ENCODE data around the gene ZBTB16.

ZBTB16 gene

GRCh38 chr11:114194702-114195101 lies 135.2 kb downstream of the ZBTB16 start:
- peak; percentile 22 for DNase-seq

GRCh38 chr11:114195151-114195550 lies 135.6 kb downstream of the ZBTB16 start:
- DNase-seq, result no peak

GRCh38 chr11:114195981-114196731 lies 136.6 kb downstream of the ZBTB16 start:
- DNase-seq, result peak; percentile 52

GRCh38 chr11:114196997-114197703 lies 137.6 kb downstream of the ZBTB16 start:
- DNase-seq, result no peak

GRCh38 chr11:114197799-114198500 lies 138.4 kb downstream of the ZBTB16 start:
- no peak for DNase-seq

GRCh38 chr11:114199051-114199450 lies 139.5 kb downstream of the ZBTB16 start:
- no peak for DNase-seq

- no peak for DNase-seq
Measured at GRCh38 chr11:114200351-114201133, 141.0 kb downstream of the ZBTB16 start.

- no peak for DNase-seq
Measured at GRCh38 chr11:114201219-114201618, 141.7 kb downstream of the ZBTB16 start.

- DNase-seq, result no peak
Measured at GRCh38 chr11:114202011-114202609, 142.6 kb downstream of the ZBTB16 start.

GRCh38 chr11:114207096-114207495 lies 147.6 kb downstream of the ZBTB16 start:
- no peak for DNase-seq

GRCh38 chr11:114208377-114208776 lies 148.9 kb downstream of the ZBTB16 start:
- DNase-seq, result peak; percentile 66

GRCh38 chr11:114209343-114209742 lies 149.8 kb downstream of the ZBTB16 start:
- DNase-seq, result no peak

- no peak for DNase-seq
Measured at GRCh38 chr11:114209904-114210303, 150.4 kb downstream of the ZBTB16 start.

- no peak for DNase-seq
Measured at GRCh38 chr11:114211444-114212121, 152.1 kb downstream of the ZBTB16 start.

GRCh38 chr11:114213622-114214021 lies 154.1 kb downstream of the ZBTB16 start:
- DNase-seq, result no peak

- DNase-seq, result no peak
Measured at GRCh38 chr11:114215428-114215827, 155.9 kb downstream of the ZBTB16 start.

- no peak for DNase-seq
Measured at GRCh38 chr11:114215871-114216795, 156.6 kb downstream of the ZBTB16 start.

- DNase-seq, result no peak
Measured at GRCh38 chr11:114216796-114217180, 157.3 kb downstream of the ZBTB16 start.

GRCh38 chr11:114218508-114218907 lies 159.0 kb downstream of the ZBTB16 start:
- DNase-seq, result no peak

GRCh38 chr11:114219559-114220349 lies 160.2 kb downstream of the ZBTB16 start:
- no peak for DNase-seq

Data from CD4-positive, alpha-beta T cell treated with Interleukin-6 for 4 hours (primary cell).